BE2C (cell line): Measurements from ENCODE around the gene SRGAP3.
A peak's percentile ranks its signal among the peaks of the same experiment; 100 is the strongest.

ENCODE experiments used
- DNase-seq: peaks from one replicate; pipeline ENCODE4 v3.0.0-alpha.2; 2020
- H3K27me3 ChIP-seq: fragments of 250-450 bp; sonication (Bioruptor Pico); 2 replicates; pipeline ENCODE4 v1.5.1; 2020; ENCODE audit warnings: mild to moderate bottlenecking
- H3K36me3 ChIP-seq: fragments of 250-450 bp; sonication (Bioruptor Pico); 2 replicates; pipeline ENCODE4 v1.5.1; 2020; ENCODE audit warnings: mild to moderate bottlenecking
- H3K4me1 ChIP-seq: fragments of 250-450 bp; sonication (Bioruptor Pico); 2 replicates; pipeline ENCODE4 v1.5.1; 2020
- H3K4me3 ChIP-seq: 2 replicates; pipeline ENCODE4 v1.5.1; 2011; ENCODE audit warnings: low read depth, low read length
- H3K9me3 ChIP-seq: fragments of 250-450 bp; sonication (Bioruptor Pico); 2 replicates; pipeline ENCODE4 v1.5.1; 2020
- TF ChIP-seq, protein P1 (sequence below): IDR thresholded peaks from 2 replicates; pipeline ENCODE4 v1.5.1; 2012; ENCODE audit warnings: mild to moderate bottlenecking, low read depth, low read length

The SRGAP3 gene

DNA sequence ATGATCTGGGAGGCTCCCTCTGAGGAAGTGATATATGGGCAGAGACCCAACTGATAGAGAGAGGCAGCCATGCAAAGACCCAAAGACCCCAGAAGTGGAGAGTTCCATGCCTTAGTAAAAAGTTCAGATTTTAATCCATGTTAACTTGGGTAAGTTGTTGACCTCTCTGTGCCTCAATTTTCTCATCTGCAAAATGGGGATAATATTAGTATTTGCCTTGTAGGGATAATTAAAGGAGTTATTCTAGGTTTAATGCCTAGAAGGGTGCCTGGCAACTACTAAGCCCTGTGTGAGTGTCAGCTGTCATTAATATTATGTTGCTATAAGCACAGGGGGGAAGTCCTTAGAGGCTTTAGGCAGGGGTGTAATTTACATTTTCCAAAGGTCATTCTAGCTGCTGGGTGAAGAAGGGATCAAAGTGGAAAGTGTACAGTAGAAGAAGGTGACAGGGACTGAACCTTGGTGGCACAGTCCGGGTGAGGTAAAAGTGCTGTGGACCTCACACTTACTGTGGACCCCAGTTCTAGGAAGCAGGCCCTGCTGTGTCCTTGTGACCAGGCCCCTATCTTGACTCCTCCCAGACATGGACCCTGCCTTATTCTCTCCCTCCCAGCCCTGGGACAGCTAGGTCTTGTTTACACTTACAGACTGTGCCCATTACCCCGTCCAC is 283.2 kb downstream of the SRGAP3 start:
- H3K36me3 ChIP-seq = no peaks in the 10 kb centered on the region
- H3K4me3 ChIP-seq = no peak overlapping the region
- TF ChIP-seq, protein P1, sequence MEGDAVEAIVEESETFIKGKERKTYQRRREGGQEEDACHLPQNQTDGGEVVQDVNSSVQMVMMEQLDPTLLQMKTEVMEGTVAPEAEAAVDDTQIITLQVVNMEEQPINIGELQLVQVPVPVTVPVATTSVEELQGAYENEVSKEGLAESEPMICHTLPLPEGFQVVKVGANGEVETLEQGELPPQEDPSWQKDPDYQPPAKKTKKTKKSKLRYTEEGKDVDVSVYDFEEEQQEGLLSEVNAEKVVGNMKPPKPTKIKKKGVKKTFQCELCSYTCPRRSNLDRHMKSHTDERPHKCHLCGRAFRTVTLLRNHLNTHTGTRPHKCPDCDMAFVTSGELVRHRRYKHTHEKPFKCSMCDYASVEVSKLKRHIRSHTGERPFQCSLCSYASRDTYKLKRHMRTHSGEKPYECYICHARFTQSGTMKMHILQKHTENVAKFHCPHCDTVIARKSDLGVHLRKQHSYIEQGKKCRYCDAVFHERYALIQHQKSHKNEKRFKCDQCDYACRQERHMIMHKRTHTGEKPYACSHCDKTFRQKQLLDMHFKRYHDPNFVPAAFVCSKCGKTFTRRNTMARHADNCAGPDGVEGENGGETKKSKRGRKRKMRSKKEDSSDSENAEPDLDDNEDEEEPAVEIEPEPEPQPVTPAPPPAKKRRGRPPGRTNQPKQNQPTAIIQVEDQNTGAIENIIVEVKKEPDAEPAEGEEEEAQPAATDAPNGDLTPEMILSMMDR = no peak
- H3K27me3 ChIP-seq = no peaks in the 10 kb centered on the region
- H3K4me1 ChIP-seq = no peaks in the 10 kb centered on the region
- H3K9me3 ChIP-seq = no peaks in the 10 kb centered on the region
- no peak for DNase-seq

DNA sequence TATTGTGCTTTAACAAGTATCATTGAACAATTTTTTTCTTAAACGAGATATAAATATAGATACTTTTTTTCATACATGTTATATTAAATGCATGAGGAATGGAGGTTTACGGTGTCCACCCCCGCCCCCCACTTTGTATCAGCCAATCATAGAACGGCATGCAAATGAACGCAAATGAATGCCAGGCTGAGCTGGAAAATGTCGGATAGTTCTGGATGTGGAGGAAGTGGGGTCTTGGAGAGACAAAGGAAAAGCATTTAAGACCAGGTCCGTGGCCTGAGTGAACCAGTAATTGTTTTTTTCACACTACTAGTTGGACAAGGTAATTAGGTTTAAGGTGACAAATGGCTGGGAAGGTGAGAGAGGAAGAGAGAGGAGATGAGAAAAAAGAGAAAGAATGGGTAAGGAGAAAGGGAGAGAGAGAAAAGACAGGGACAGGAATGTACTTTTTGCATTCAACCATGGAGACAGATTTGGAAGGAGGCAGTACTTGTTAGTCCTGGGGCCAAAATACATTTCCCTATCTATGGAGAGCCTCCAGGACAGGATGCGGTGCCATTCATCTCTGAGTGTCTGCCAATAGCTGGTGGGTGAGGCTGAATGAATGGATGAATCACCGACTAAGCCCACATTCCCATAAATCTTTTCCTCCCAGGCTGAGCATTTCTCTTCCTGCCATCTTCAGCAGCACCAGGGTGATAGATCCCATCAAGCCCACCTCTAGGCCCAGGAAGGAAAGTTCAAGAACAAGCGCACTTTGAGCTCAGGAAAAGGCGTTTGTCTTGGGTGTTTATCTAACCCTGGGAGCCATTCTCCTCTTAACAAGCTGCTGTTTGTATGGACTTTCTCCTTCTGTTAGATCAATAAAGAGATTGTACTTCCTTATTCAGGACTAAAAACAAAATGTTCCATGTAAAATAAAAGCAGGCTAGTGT is 284.7 kb downstream of the SRGAP3 start:
- H3K27me3 ChIP-seq = no peaks in the 10 kb centered on the region
- H3K36me3 ChIP-seq = no peaks in the 10 kb centered on the region
- no peaks in the 10 kb centered on the region for H3K4me1 ChIP-seq
- DNase-seq = no peak
- TF ChIP-seq, protein P1 = no peak
- H3K9me3 ChIP-seq = no peaks in the 10 kb centered on the region
- H3K4me3 ChIP-seq = no peak overlapping the region

DNA sequence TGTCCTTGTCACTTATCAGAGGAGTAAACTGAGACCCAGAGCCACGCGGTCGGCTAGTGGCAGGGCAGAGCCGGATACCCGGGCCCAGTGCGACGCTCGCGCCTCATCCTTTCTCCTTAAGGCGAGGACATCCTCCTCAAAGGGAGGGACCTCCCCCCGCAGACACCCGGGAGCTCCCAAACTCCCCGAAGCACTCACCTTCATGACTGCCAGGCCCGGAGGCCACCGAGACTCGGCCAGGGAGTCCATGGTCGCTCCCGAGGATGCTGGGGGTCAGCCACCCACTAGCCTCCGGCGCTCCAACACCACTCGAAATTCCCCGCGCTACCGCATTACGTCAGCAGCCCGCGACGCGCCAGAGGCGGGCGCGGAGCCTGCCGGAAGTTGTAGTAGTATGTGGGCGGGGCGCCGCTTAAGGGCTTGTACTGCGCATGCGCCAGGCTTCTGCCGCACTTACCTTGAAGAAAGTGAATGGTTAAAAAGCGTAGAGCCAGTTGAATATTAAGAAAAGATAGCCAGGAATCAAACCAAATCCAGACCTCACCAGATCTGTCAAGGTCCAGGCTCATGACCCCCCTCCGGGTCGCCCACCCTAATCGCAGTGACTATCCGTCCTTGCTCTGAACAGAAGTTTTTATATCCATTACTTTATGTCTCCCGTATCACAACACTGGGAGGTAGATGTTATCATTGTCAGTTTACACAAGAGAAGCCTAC is 286.2 kb downstream of the SRGAP3 start, which contains the start of gene RAD18:
Gene RAD18, minus strand, starts transcription at position 336 of the 717 bp plus-strand sequence. Its CDS starts 87 bp downstream, at position 249.
- TF ChIP-seq, protein P1 = no peak
- Histone ChIP-seq H3K36me3 (no peaks in the 10 kb centered on the region), H3K4me1 (no peaks in the 10 kb centered on the region), H3K27me3 (no peaks in the 10 kb centered on the region), H3K4me3 (peak within 1 kb of the TSS; percentile 88), H3K9me3 (no peaks in the 10 kb centered on the region)
- DNase-seq = peak; percentile 86

DNA sequence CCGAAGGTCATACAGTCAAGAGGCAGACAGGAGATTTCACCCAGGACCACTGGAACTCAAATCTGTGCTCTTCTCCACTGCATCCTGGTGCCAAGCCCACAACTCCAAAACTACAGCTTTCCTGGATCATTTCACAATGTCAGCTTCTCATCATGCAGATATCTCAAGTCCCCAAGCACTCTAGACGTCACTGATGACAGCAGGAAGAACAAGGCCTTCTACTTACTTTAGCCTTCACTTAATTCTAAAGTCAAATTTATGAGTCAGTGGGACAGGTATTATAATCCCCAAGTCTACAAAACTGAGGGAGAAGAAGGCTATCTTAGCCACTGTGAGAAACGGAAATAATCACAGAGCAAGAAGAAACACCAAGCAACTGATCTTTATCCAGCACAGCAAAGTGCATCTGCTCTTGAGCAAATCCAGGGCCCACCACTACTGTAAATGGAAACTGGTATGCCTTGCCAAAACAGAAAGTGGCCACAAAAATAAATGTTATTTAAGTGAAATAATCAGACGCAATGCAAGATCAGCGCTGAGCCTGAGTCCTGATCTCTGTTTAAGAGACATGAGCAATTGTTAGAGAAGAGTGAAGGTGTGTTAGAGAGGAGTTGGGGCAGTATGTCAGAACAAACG is 287.1 kb downstream of the SRGAP3 start:
- TF ChIP-seq, protein P1 = no peak
- Histone ChIP-seq H3K4me1 (no peaks in the 10 kb centered on the region), H3K36me3 (no peaks in the 10 kb centered on the region), H3K9me3 (no peaks in the 10 kb centered on the region), H3K27me3 (no peaks in the 10 kb centered on the region), H3K4me3 (peak overlapping the region; percentile 88)
- no peak for DNase-seq

DNA sequence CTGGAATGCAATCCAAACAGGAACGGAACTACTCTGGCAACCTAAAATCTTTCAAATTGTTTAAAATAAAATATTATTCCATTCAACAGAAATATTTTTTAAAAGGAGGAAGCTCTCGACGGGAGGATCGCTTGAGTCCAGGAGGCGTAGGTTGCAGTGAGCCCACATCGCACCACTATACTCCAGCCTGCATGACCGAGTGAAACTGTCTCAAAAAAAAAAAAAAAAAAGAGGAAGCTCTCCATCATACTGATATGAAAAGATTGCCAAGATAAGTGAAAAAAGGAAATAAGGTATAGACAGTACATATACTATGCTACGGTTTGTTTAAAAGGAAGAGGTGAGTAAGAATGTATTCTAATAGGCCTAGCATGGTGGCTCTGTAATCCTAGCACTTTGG is 289.8 kb downstream of the SRGAP3 start:
- no peaks in the 10 kb centered on the region for H3K9me3 ChIP-seq
- H3K4me3 ChIP-seq = no peak overlapping the region
- TF ChIP-seq, protein P1 = no peak
- no peak for DNase-seq
- no peaks in the 10 kb centered on the region for H3K36me3 ChIP-seq
- H3K4me1 ChIP-seq = no peaks in the 10 kb centered on the region
- H3K27me3 ChIP-seq = no peaks in the 10 kb centered on the region
